ENCODE measurements around the gene PLEKHG3.
A peak's percentile ranks its signal among the peaks of the same experiment; 100 is the strongest.

PLEKHG3 gene

DNA sequence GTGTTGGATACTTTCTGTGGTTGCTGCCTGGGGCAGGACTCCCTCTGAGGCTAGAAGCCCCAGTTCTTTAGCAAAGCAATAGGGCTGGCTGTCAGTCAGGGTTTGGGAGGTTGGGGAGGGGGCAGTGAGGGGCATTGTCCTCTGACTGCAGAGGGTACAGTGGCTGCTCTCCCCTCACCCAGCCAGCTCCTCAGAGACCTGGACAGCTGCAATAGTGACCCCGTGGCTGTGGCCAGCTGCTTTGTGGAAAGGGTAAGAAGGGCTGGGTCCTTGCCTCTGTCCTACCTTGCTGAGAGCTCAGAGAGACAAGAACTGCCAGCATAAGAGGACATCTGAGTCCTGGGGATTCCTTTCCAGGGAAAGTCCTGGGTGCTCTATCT is 25.8 kb downstream of the PLEKHG3 start:
- Histone ChIP-seq H3K4me1 (ENCODE audit: control insufficient read depth in 1 of 2, insufficient read depth in 2 of 2, low read length in 2 of 2) (peaks cover 21% of the 10 kb centered on the region in 2 donors), H3K27ac (ENCODE audit: low read depth, low read length) (no peak overlapping the region), H3K27me3 (ENCODE audit: control insufficient read depth in 1 of 2, insufficient read depth in 2 of 2, low read length in 2 of 2) (no peaks in the 10 kb centered on the region), H3K36me3 (ENCODE audit: control insufficient read depth in 1 of 2, insufficient read depth in 2 of 2, low read length in 2 of 2) (peaks cover 35 to 52% of the 10 kb centered on the region in 2 donors), H3K9me3 (ENCODE audit: control insufficient read depth in 1 of 2, low read length in 2 of 2) (no peaks in the 10 kb centered on the region), H3K9ac (ENCODE audit: low read depth in 1 of 2, low read length in 2 of 2) (no peak overlapping the region), H3K4me3 (ENCODE audit: low read depth in 1 of 2, low read length in 2 of 2) (no peak overlapping the region)

DNA sequence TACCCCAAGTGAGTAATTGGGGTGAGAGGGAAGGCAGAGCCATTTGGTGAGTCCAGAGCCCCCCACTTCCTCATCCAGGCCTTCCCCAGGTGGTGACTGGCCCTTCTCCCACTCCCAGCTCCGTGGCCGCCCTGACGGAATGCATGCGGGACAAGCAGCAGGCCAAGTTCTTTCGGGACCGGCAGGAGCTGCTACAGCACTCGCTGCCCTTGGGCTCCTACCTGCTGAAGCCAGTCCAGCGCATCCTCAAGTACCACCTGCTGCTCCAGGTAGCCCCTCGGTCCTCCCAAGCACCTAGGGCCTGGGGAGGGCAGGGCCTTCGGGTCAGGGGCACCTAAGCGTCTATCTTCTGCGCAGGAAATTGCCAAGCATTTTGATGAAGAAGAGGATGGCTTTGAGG is 26.5 kb downstream of the PLEKHG3 start:
- Histone ChIP-seq H3K4me1 (ENCODE audit: control insufficient read depth in 1 of 2, insufficient read depth in 2 of 2, low read length in 2 of 2) (peaks cover 15% of the 10 kb centered on the region in 2 donors), H3K9ac (ENCODE audit: low read depth in 1 of 2, low read length in 2 of 2) (no peak overlapping the region), H3K36me3 (ENCODE audit: control insufficient read depth in 1 of 2, insufficient read depth in 2 of 2, low read length in 2 of 2) (peaks cover 35 to 52% of the 10 kb centered on the region in 2 donors), H3K9me3 (ENCODE audit: control insufficient read depth in 1 of 2, low read length in 2 of 2) (no peaks in the 10 kb centered on the region), H3K4me3 (ENCODE audit: low read depth in 1 of 2, low read length in 2 of 2) (no peak overlapping the region), H3K27ac (ENCODE audit: low read depth, low read length) (no peak overlapping the region), H3K27me3 (ENCODE audit: control insufficient read depth in 1 of 2, insufficient read depth in 2 of 2, low read length in 2 of 2) (no peaks in the 10 kb centered on the region)

GRCh38 chr14:64731141-64731581 is 26.9 kb downstream of the PLEKHG3 start:
- H3K4me1 ChIP-seq (ENCODE audit: control insufficient read depth in 1 of 2, insufficient read depth in 2 of 2, low read length in 2 of 2), result peaks cover 11 to 13% of the 10 kb centered on the region in 2 donors
- H3K27ac ChIP-seq (ENCODE audit: low read depth, low read length), result no peak overlapping the region
- H3K4me3 ChIP-seq (ENCODE audit: low read depth in 1 of 2, low read length in 2 of 2), result no peak overlapping the region
- H3K9ac ChIP-seq (ENCODE audit: low read depth in 1 of 2, low read length in 2 of 2), result no peak overlapping the region
- no peaks in the 10 kb centered on the region for H3K9me3 ChIP-seq (ENCODE audit: control insufficient read depth in 1 of 2, low read length in 2 of 2)
- peaks cover 35 to 56% of the 10 kb centered on the region in 2 donors for H3K36me3 ChIP-seq (ENCODE audit: control insufficient read depth in 1 of 2, insufficient read depth in 2 of 2, low read length in 2 of 2)
- no peaks in the 10 kb centered on the region for H3K27me3 ChIP-seq (ENCODE audit: control insufficient read depth in 1 of 2, insufficient read depth in 2 of 2, low read length in 2 of 2)

GRCh38 chr14:64732066-64732465 is 27.8 kb downstream of the PLEKHG3 start:
- H3K4me3 ChIP-seq (ENCODE audit: low read depth in 1 of 2, low read length in 2 of 2), result no peak overlapping the region
- H3K4me1 ChIP-seq (ENCODE audit: control insufficient read depth in 1 of 2, insufficient read depth in 2 of 2, low read length in 2 of 2), result peaks cover 11 to 12% of the 10 kb centered on the region in 2 donors
- no peak overlapping the region for H3K27ac ChIP-seq (ENCODE audit: low read depth, low read length)
- peaks cover 35 to 64% of the 10 kb centered on the region in 2 donors for H3K36me3 ChIP-seq (ENCODE audit: control insufficient read depth in 1 of 2, insufficient read depth in 2 of 2, low read length in 2 of 2)
- no peaks in the 10 kb centered on the region for H3K9me3 ChIP-seq (ENCODE audit: control insufficient read depth in 1 of 2, low read length in 2 of 2)
- no peak overlapping the region for H3K9ac ChIP-seq (ENCODE audit: low read depth in 1 of 2, low read length in 2 of 2)
- H3K27me3 ChIP-seq (ENCODE audit: control insufficient read depth in 1 of 2, insufficient read depth in 2 of 2, low read length in 2 of 2), result no peaks in the 10 kb centered on the region

DNA sequence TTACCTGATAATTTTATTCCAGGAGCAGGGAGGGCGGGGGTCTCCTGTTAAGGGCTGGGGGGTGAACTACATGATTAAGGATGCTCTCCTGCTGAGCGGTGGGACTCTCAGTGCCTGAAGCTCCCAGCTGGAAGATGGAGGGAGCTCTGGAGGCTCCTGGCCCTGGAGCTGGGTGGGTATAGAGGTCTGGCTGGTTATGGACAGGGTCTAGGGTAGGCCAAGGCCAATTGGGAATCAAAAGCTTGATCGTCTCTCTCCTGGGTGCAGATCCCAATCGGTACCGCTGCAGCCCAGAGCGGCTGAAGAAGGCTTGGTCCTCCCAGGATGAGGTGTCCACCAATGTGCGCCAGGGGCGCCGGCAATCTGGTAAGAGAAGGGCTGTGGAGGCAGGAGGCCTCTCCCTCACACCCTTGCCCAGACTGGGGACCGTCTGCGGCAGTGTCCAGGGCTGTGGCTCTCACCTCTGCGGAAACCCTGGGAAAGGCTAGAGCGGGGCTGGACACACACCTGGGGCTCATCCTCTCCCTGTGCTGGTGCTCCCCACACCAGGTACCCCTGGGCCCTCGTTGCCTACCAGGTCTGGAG is 28.4 kb downstream of the PLEKHG3 start:
- Histone ChIP-seq H3K9me3 (ENCODE audit: control insufficient read depth in 1 of 2, low read length in 2 of 2) (no peaks in the 10 kb centered on the region), H3K27ac (ENCODE audit: low read depth, low read length) (no peak overlapping the region), H3K36me3 (ENCODE audit: control insufficient read depth in 1 of 2, insufficient read depth in 2 of 2, low read length in 2 of 2) (peaks cover 35 to 64% of the 10 kb centered on the region in 2 donors), H3K27me3 (ENCODE audit: control insufficient read depth in 1 of 2, insufficient read depth in 2 of 2, low read length in 2 of 2) (no peaks in the 10 kb centered on the region), H3K9ac (ENCODE audit: low read depth in 1 of 2, low read length in 2 of 2) (no peak overlapping the region), H3K4me3 (ENCODE audit: low read depth in 1 of 2, low read length in 2 of 2) (no peak overlapping the region), H3K4me1 (ENCODE audit: control insufficient read depth in 1 of 2, insufficient read depth in 2 of 2, low read length in 2 of 2) (peaks cover 13 to 14% of the 10 kb centered on the region in 2 donors)

GRCh38 chr14:64733321-64733720 is 29.1 kb downstream of the PLEKHG3 start:
- H3K9ac ChIP-seq (ENCODE audit: low read depth in 1 of 2, low read length in 2 of 2), result no peak overlapping the region
- H3K4me1 ChIP-seq (ENCODE audit: control insufficient read depth in 1 of 2, insufficient read depth in 2 of 2, low read length in 2 of 2), result peaks cover 13 to 14% of the 10 kb centered on the region in 2 donors
- no peak overlapping the region for H3K4me3 ChIP-seq (ENCODE audit: low read depth in 1 of 2, low read length in 2 of 2)
- H3K36me3 ChIP-seq (ENCODE audit: control insufficient read depth in 1 of 2, insufficient read depth in 2 of 2, low read length in 2 of 2), result peaks cover 31 to 57% of the 10 kb centered on the region in 2 donors
- no peaks in the 10 kb centered on the region for H3K9me3 ChIP-seq (ENCODE audit: control insufficient read depth in 1 of 2, low read length in 2 of 2)
- H3K27ac ChIP-seq (ENCODE audit: low read depth, low read length), result no peak overlapping the region
- H3K27me3 ChIP-seq (ENCODE audit: control insufficient read depth in 1 of 2, insufficient read depth in 2 of 2, low read length in 2 of 2), result no peaks in the 10 kb centered on the region

- H3K9ac ChIP-seq (ENCODE audit: low read depth in 1 of 2, low read length in 2 of 2), result no peak overlapping the region
- no peak overlapping the region for H3K4me3 ChIP-seq (ENCODE audit: low read depth in 1 of 2, low read length in 2 of 2)
- peaks cover 13 to 14% of the 10 kb centered on the region in 2 donors for H3K4me1 ChIP-seq (ENCODE audit: control insufficient read depth in 1 of 2, insufficient read depth in 2 of 2, low read length in 2 of 2)
- H3K27me3 ChIP-seq (ENCODE audit: control insufficient read depth in 1 of 2, insufficient read depth in 2 of 2, low read length in 2 of 2), result no peaks in the 10 kb centered on the region
- peaks cover 31 to 54% of the 10 kb centered on the region in 2 donors for H3K36me3 ChIP-seq (ENCODE audit: control insufficient read depth in 1 of 2, insufficient read depth in 2 of 2, low read length in 2 of 2)
- H3K9me3 ChIP-seq (ENCODE audit: control insufficient read depth in 1 of 2, low read length in 2 of 2), result no peaks in the 10 kb centered on the region
- no peak overlapping the region for H3K27ac ChIP-seq (ENCODE audit: low read depth, low read length)
These were observed 29.7 kb downstream of the PLEKHG3 start for GRCh38 chr14:64733899-64734298.

GRCh38 chr14:64734990-64735389 is 30.8 kb downstream of the PLEKHG3 start:
- Histone ChIP-seq H3K4me3 (ENCODE audit: low read depth in 1 of 2, low read length in 2 of 2) (no peak overlapping the region), H3K36me3 (ENCODE audit: control insufficient read depth in 1 of 2, insufficient read depth in 2 of 2, low read length in 2 of 2) (peaks cover 32 to 58% of the 10 kb centered on the region in 2 donors), H3K9me3 (ENCODE audit: control insufficient read depth in 1 of 2, low read length in 2 of 2) (no peaks in the 10 kb centered on the region), H3K27me3 (ENCODE audit: control insufficient read depth in 1 of 2, insufficient read depth in 2 of 2, low read length in 2 of 2) (no peaks in the 10 kb centered on the region), H3K27ac (ENCODE audit: low read depth, low read length) (no peak overlapping the region), H3K9ac (ENCODE audit: low read depth in 1 of 2, low read length in 2 of 2) (no peak overlapping the region), H3K4me1 (ENCODE audit: control insufficient read depth in 1 of 2, insufficient read depth in 2 of 2, low read length in 2 of 2) (peaks cover 13 to 14% of the 10 kb centered on the region in 2 donors)

DNA sequence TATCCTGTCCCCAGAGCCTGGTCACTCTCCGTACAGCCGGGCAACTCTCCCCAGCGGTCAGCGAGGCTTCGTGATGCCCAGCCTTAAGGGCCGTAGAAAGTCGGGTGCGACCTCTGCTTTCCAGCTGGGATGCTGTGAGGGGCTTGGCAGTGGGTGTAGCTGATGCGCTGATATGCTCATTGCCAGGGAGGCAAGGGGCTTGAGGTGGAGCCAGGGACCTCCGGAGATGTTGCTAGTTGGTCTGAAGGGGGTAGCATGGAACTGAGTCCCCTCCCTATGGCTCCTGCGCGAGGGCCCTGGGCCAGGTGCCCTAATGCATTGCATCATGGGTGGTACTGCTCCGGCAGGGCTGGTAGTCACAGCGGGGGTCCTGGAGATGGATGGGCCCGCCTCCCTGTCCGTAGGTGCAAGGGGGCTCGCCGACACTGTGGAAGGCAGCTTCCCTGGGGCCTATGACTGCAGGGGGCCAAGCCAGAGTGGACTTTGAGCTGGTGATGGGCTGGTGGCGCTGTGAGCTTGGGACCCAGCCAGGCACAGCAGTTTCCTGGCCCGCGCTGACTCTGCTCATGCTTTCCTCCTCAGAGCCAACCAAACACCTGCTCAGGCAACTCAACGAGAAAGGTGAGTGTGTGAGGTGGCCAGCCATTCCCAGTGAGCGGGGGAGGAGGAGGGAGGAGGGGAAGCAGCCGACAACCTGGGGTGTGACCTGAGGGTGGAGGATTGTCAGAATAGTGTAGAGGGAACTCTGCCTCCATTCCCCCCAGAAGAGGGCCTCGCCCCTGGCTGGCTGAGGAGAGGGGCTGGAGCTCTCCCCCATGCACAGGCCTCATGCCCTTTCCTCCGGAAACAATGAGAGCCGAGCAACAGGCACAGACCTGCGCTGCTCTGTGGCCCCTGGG is 32.3 kb downstream of the PLEKHG3 start:
- Histone ChIP-seq H3K4me3 (ENCODE audit: low read depth in 1 of 2, low read length in 2 of 2) (no peak overlapping the region), H3K27ac (ENCODE audit: low read depth, low read length) (peak overlapping the region; percentile 5), H3K36me3 (ENCODE audit: control insufficient read depth in 1 of 2, insufficient read depth in 2 of 2, low read length in 2 of 2) (peaks cover 38 to 58% of the 10 kb centered on the region in 2 donors), H3K9me3 (ENCODE audit: control insufficient read depth in 1 of 2, low read length in 2 of 2) (no peaks in the 10 kb centered on the region), H3K9ac (ENCODE audit: low read depth in 1 of 2, low read length in 2 of 2) (no peak overlapping the region), H3K27me3 (ENCODE audit: control insufficient read depth in 1 of 2, insufficient read depth in 2 of 2, low read length in 2 of 2) (no peaks in the 10 kb centered on the region), H3K4me1 (ENCODE audit: control insufficient read depth in 1 of 2, insufficient read depth in 2 of 2, low read length in 2 of 2) (peaks cover 13 to 14% of the 10 kb centered on the region in 2 donors)

Data from duodenal mucosa (tissue), 2 donors.